SU-DHL-6 (cell line): Measurements from ENCODE around the gene MSTN.

Source experiments
- H2AFZ ChIP-seq: fragments of 200-600 bp; sonication (generic); 2 replicates; pipeline ENCODE4 v1.6.1; 2014; ENCODE audit warnings: low read depth, mild to moderate bottlenecking, moderate library complexity, mixed read lengths, antibody characterized with exemption, low read length; ENCODE audit not compliant: severe bottlenecking
- H3F3A ChIP-seq: fragments of 200-600 bp; shearing (Covaris generic); 2 replicates; pipeline ENCODE4 v1.6.0; 2016; ENCODE audit warnings: antibody characterized with exemption, mild to moderate bottlenecking; ENCODE audit not compliant: insufficient read depth
- H3K27ac ChIP-seq: fragments of 200-600 bp; sonication (generic); 2 replicates; pipeline ENCODE4 v1.5.1; 2016; ENCODE audit warnings: low read depth, mild to moderate bottlenecking, low read length, moderate library complexity, mixed read lengths
- H3K27me3 ChIP-seq: fragments of 200-600 bp; sonication (generic), shearing (Covaris generic); 2 replicates; pipeline ENCODE4 v1.6.0; 2014; ENCODE audit warnings: mild to moderate bottlenecking, low read length
- H3K36me3 ChIP-seq: fragments of 200-600 bp; sonication (generic); 2 replicates; pipeline ENCODE4 v1.6.1; 2014; ENCODE audit warnings: mild to moderate bottlenecking, low read length, mixed read lengths
- H3K4me2 ChIP-seq: fragments of 300-600, 200-600 bp; shearing (Covaris generic), sonication (generic); 2 replicates; pipeline ENCODE4 v1.6.0; 2014; ENCODE audit warnings: low read length, low read depth, mild to moderate bottlenecking; ENCODE audit not compliant: poor library complexity, severe bottlenecking
- H3K4me3 ChIP-seq: fragments of 200-600 bp; sonication (generic); 2 replicates; pipeline ENCODE4 v1.5.1; 2014; ENCODE audit warnings: antibody characterized with exemption, low read length, mild to moderate bottlenecking, mixed read lengths; ENCODE audit not compliant: insufficient read depth, poor library complexity, severe bottlenecking
- H3K79me2 ChIP-seq: fragments of 200-600 bp; sonication (generic); 2 replicates; pipeline ENCODE4 v1.6.1; 2014; ENCODE audit warnings: mild to moderate bottlenecking, low read length, moderate library complexity; ENCODE audit not compliant: insufficient read depth
- H3K9ac ChIP-seq: fragments of 200-600 bp; sonication (generic); 2 replicates; pipeline ENCODE4 v1.7.0; 2014; ENCODE audit warnings: mild to moderate bottlenecking, low read length
- H3K9me2 ChIP-seq: fragments of 200-600 bp; sonication (generic); replicated peaks from 2 replicates; pipeline ENCODE4 v1.6.1; 2014; ENCODE audit warnings: low read length; ENCODE audit not compliant: insufficient read depth
- H3K9me3 ChIP-seq: fragments of 200-600 bp; sonication (generic); 2 replicates; pipeline ENCODE4 v1.6.1; 2014; ENCODE audit warnings: low read length, mixed read lengths; ENCODE audit not compliant: insufficient read depth
- H4K20me1 ChIP-seq: fragments of 200-600 bp; sonication (generic); 2 replicates; pipeline ENCODE4 v1.6.1; 2014; ENCODE audit warnings: low read depth, mild to moderate bottlenecking, antibody characterized with exemption, low read length, moderate library complexity, mixed read lengths
- CTCF ChIP-seq: fragments of 200-600 bp; sonication (generic); IDR thresholded peaks from one replicate; pipeline ENCODE4 v1.5.1; 2017; ENCODE audit warnings: antibody characterized with exemption, mild to moderate bottlenecking, low read length, moderate library complexity; ENCODE audit not compliant: insufficient read depth, poor library complexity, severe bottlenecking
- EZH2phosphoT487 ChIP-seq: fragments of 200-600 bp; sonication (generic), shearing (Covaris generic); conservative IDR thresholded peaks from 2 replicates; pipeline ENCODE4 v1.6.1; 2018; ENCODE audit warnings: mild to moderate bottlenecking, antibody characterized with exemption, low read length, moderate library complexity, mixed read lengths

The MSTN gene

DNA sequence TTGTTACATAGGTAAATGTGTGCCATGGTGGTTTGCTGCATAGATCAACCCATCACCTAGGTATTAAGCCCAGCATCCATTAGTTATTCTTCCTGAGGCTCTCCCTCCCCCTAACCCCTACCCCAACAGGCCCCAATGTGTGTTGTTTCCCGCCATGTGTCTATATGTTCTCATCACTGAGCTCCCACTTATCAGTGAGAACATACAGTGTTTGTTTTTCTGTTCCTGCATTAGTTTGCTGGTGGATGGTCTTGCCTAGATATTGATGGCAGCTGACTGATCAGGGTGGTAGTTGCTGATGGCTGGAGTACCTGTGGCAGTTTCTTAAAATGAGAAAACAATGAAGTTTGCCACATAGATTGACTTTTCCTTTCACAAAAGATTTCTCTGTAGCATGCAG is 34.6 kb upstream of the MSTN start:
- Histone ChIP-seq H3K9me2 (no peaks in the 10 kb centered on the region), H4K20me1 (no peaks in the 10 kb centered on the region), H3K79me2 (no peaks in the 10 kb centered on the region), H3K36me3 (no peaks in the 10 kb centered on the region), H3K4me2 (no peak overlapping the region), H3K9me3 (no peaks in the 10 kb centered on the region), H3K27me3 (no peaks in the 10 kb centered on the region), H2AFZ (no peak overlapping the region), H3F3A (no peaks in the 10 kb centered on the region), H3K9ac (no peak overlapping the region), H3K4me3 (no peak overlapping the region), H3K27ac (no peak overlapping the region)
- TF ChIP-seq EZH2phosphoT487: no peak

- no peak overlapping the region for H3K27ac ChIP-seq
- H4K20me1 ChIP-seq: no peaks in the 10 kb centered on the region
- H3K9me2 ChIP-seq: no peaks in the 10 kb centered on the region
- TF ChIP-seq CTCF: no peak
- TF ChIP-seq EZH2phosphoT487: no peak
- no peak overlapping the region for H3K9ac ChIP-seq
- no peaks in the 10 kb centered on the region for H3K27me3 ChIP-seq
- no peak overlapping the region for H3K4me2 ChIP-seq
- no peaks in the 10 kb centered on the region for H3F3A ChIP-seq
- no peak overlapping the region for H2AFZ ChIP-seq
- no peaks in the 10 kb centered on the region for H3K9me3 ChIP-seq
- H3K79me2 ChIP-seq: no peaks in the 10 kb centered on the region
- no peak overlapping the region for H3K4me3 ChIP-seq
- no peaks in the 10 kb centered on the region for H3K36me3 ChIP-seq
Observed at GRCh38 chr2:190094316-190094871, 31.9 kb upstream of the MSTN start.

GRCh38 chr2:190093793-190094192 is 31.3 kb upstream of the MSTN start:
- H3K4me2 ChIP-seq: no peak overlapping the region
- H3K36me3 ChIP-seq: no peaks in the 10 kb centered on the region
- no peaks in the 10 kb centered on the region for H3K79me2 ChIP-seq
- H3K4me3 ChIP-seq: no peak overlapping the region
- H2AFZ ChIP-seq: no peak overlapping the region
- no peaks in the 10 kb centered on the region for H3F3A ChIP-seq
- no peak overlapping the region for H3K27ac ChIP-seq
- no peak for TF ChIP-seq EZH2phosphoT487
- TF ChIP-seq CTCF: no peak
- H3K9ac ChIP-seq: no peak overlapping the region
- H4K20me1 ChIP-seq: no peaks in the 10 kb centered on the region
- no peaks in the 10 kb centered on the region for H3K9me2 ChIP-seq
- H3K27me3 ChIP-seq: no peaks in the 10 kb centered on the region
- no peaks in the 10 kb centered on the region for H3K9me3 ChIP-seq

DNA sequence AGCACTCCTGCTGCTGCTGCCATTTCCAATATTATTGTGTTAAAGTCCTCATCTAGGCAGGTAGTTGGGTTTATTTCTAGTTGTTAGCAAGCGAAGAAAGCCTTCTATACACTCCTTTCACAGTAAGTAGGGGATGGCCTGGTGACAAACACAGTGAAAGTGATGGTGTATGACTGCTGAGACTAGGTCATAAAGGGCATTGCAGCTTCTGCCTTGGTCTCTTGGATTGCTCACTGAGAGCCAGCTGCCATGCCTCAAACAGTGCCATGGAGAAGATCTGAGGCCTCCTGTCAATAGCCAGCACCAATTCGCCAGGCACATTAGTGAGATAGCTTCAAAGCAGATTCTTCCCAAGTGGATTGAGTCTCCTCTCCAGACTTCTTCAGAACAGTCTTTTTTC is 27.6 kb upstream of the MSTN start:
- Histone ChIP-seq H2AFZ (no peak overlapping the region), H3K4me3 (no peak overlapping the region), H3K79me2 (no peaks in the 10 kb centered on the region), H3K9me3 (no peaks in the 10 kb centered on the region), H3K9me2 (no peaks in the 10 kb centered on the region), H3K36me3 (no peaks in the 10 kb centered on the region), H3K4me2 (no peak overlapping the region), H4K20me1 (no peaks in the 10 kb centered on the region), H3K27me3 (no peaks in the 10 kb centered on the region), H3K27ac (no peak overlapping the region), H3F3A (no peaks in the 10 kb centered on the region), H3K9ac (no peak overlapping the region)
- TF ChIP-seq CTCF: no peak
- TF ChIP-seq EZH2phosphoT487: no peak
